Suprapubic skin (tissue), 3 donors: Measurements from ENCODE around the gene SLC25A33.

Experiments used
- POLR2AphosphoS5 ChIP-seq, 3 donors: sonication (generic); formaldehyde crosslinking; IDR thresholded peaks; one replicate each; pipeline ENCODE4 v1.6.1; 2017; ENCODE audit warnings: antibody characterized with exemption in 3 of 3
- TF ChIP-seq, protein P1 (sequence below), 2 donors: fragments of 200-600 bp in 1 of 2; fragments of 450-650 bp in 1 of 2; sonication (generic) in 1 of 2; IDR thresholded peaks; one replicate each; pipeline ENCODE4 v1.5.1; 2016 to 2019; ENCODE audit warnings: antibody characterized with exemption in 2 of 2, mild to moderate bottlenecking in 1 of 2, moderate library complexity in 1 of 2

DNA sequence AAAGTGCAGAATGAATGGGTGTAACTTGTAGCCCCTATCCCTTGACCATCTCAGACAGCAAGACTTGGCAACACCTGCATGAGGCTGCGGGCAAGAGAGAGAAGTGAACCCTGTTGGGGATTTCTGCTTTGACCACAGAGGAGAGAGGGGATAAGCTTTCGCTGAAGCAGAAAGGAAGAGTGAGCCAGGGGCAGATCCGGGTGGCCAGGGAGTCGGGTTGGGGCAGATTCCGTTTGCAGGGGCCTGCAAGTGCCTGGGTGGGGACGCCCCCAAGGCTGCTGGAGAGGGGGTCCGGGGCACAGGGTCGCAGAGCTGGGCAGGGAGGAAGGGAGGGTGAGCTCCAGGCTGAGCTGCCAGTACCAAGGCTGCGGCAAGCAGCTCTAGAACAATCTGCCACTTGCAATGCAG is 86.9 kb downstream of the SLC25A33 start:
- TF ChIP-seq POLR2AphosphoS5 (IDR thresholded peaks at IDR 0.05), result no peak
- TF ChIP-seq, protein P1, sequence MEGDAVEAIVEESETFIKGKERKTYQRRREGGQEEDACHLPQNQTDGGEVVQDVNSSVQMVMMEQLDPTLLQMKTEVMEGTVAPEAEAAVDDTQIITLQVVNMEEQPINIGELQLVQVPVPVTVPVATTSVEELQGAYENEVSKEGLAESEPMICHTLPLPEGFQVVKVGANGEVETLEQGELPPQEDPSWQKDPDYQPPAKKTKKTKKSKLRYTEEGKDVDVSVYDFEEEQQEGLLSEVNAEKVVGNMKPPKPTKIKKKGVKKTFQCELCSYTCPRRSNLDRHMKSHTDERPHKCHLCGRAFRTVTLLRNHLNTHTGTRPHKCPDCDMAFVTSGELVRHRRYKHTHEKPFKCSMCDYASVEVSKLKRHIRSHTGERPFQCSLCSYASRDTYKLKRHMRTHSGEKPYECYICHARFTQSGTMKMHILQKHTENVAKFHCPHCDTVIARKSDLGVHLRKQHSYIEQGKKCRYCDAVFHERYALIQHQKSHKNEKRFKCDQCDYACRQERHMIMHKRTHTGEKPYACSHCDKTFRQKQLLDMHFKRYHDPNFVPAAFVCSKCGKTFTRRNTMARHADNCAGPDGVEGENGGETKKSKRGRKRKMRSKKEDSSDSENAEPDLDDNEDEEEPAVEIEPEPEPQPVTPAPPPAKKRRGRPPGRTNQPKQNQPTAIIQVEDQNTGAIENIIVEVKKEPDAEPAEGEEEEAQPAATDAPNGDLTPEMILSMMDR (IDR thresholded peaks at IDR 0.05), result no peak
